Neutrophil (primary cell): Measurements from ENCODE around the gene TTC9B.

ENCODE experiments used
- H3K27ac ChIP-seq: fragments of 200-600 bp; sonication (generic); 2 replicates; pipeline ENCODE4 v1.5.1; 2016; ENCODE audit warnings: mild to moderate bottlenecking, moderate library complexity
- H3K27me3 ChIP-seq: fragments of 200-600 bp; sonication (generic); 2 replicates; pipeline ENCODE4 v1.6.0; 2016; ENCODE audit warnings: mild to moderate bottlenecking
- H3K36me3 ChIP-seq: fragments of 200-600 bp; sonication (generic); 2 replicates; pipeline ENCODE4 v1.5.1; 2017
- H3K4me1 ChIP-seq, 2 experiments: fragments of 200-600 bp in 1 of 2; sonication (generic) in 1 of 2; 1 replicate in 1 of 2; 2 replicates in 1 of 2; pipeline versions ENCODE4 v1.5.1 to v1.6.1; 2013 to 2016; ENCODE audit warnings: low read depth in 1 of 2, low read length in 1 of 2, mild to moderate bottlenecking in 1 of 2, moderate library complexity in 1 of 2; ENCODE audit not compliant: control insufficient read depth in 1 of 2, insufficient read depth in 1 of 2
- H3K4me3 ChIP-seq, 2 experiments: fragments of 200-600 bp in 1 of 2; sonication (generic) in 1 of 2; 1 replicate in 1 of 2; 2 replicates in 1 of 2; pipeline ENCODE4 v1.5.1; 2013 to 2016; ENCODE audit warnings: low read depth in 1 of 2, low read length in 1 of 2, mild to moderate bottlenecking in 1 of 2, moderate library complexity in 1 of 2
- H3K9me3 ChIP-seq: fragments of 200-600 bp; sonication (generic); 2 replicates; pipeline ENCODE4 v1.5.1; 2016
- CTCF ChIP-seq: fragments of 200-600 bp; sonication (generic); IDR thresholded peaks from 2 replicates; pipeline ENCODE4 v1.5.1; 2016; ENCODE audit warnings: antibody characterized with exemption

TTC9B gene

GRCh38 chr19:40191836-40192646 is 26.1 kb downstream of the TTC9B start:
- H3K9me3 ChIP-seq: no peaks in the 10 kb centered on the region
- H3K27me3 ChIP-seq: peaks cover 64% of the 10 kb centered on the region
- peak overlapping the region; percentile 71 to 99 for H3K4me3 ChIP-seq
- peaks cover 14 to 20% of the 10 kb centered on the region in 2 experiments for H3K4me1 ChIP-seq
- no peaks in the 10 kb centered on the region for H3K36me3 ChIP-seq
- H3K27ac ChIP-seq: no peak overlapping the region
- no peak for TF ChIP-seq CTCF

GRCh38 chr19:40190891-40191835 is 27.0 kb downstream of the TTC9B start, which contains the start of gene MAP3K10:
MAP3K10 (plus strand) TSS chr19:40191426; CDS start chr19:40192032, 606 bp downstream.
- Histone ChIP-seq H3K27ac (no peak within 1 kb of the TSS), H3K9me3 (no peaks in the 10 kb centered on the region), H3K4me3 (peak within 1 kb of the TSS; percentile 71 to 99), H3K27me3 (peaks cover 69% of the 10 kb centered on the region), H3K4me1 (peaks cover 14 to 20% of the 10 kb centered on the region in 2 experiments), H3K36me3 (no peaks in the 10 kb centered on the region)
- no peak for TF ChIP-seq CTCF

GRCh38 chr19:40184273-40184672 is 33.9 kb downstream of the TTC9B start:
- H3K4me3 ChIP-seq: no peak overlapping the region
- H3K27me3 ChIP-seq: peaks cover 45% of the 10 kb centered on the region
- no peaks in the 10 kb centered on the region for H3K9me3 ChIP-seq

GRCh38 chr19:40178756-40179155 is 39.4 kb downstream of the TTC9B start:
- Histone ChIP-seq H3K9me3 (no peaks in the 10 kb centered on the region), H3K27ac (no peak overlapping the region), H3K4me3 (no peak overlapping the region), H3K4me1 (no peaks in the 10 kb centered on the region), H3K27me3 (peaks cover 18% of the 10 kb centered on the region), H3K36me3 (no peaks in the 10 kb centered on the region)
- TF ChIP-seq CTCF: no peak

More at GRCh38 chr19:40184273-40184672, 33.9 kb downstream of the TTC9B start:
- Histone ChIP-seq H3K4me1 (peaks cover 4 to 7% of the 10 kb centered on the region in 2 experiments), H3K36me3 (no peaks in the 10 kb centered on the region), H3K27ac (no peak overlapping the region)
- TF ChIP-seq CTCF: no peak

- no peak for TF ChIP-seq CTCF
- H3K27me3 ChIP-seq: peaks cover 18% of the 10 kb centered on the region
- H3K27ac ChIP-seq: no peak overlapping the region
- H3K9me3 ChIP-seq: no peaks in the 10 kb centered on the region
- no peak overlapping the region for H3K4me3 ChIP-seq
- no peaks in the 10 kb centered on the region for H3K36me3 ChIP-seq
- H3K4me1 ChIP-seq: no peaks in the 10 kb centered on the region
These were observed 40.7 kb downstream of the TTC9B start for GRCh38 chr19:40177286-40178070.
